ENCODE data around the gene DNAJB2. TPM values are rescaled to one million over a fixed set of nuclear protein-coding genes. Genes with fewer than 3 reads are reported as not detected.

Gene DNAJB2
- total RNA-seq, 1 donor from 2014 or later: 45.3 TPM

- DNase-seq (ENCODE audit: low spot score): no peak
- Mint-ChIP-seq H3K4me3 (no peak overlapping the region), H3K27ac (no peak overlapping the region), H3K36me3 (ENCODE audit: low read depth) (no peaks in the 10 kb centered on the region), H3K4me1 (ENCODE audit: low read depth) (no peaks in the 10 kb centered on the region), H3K27me3 (ENCODE audit: insufficient read depth) (peaks cover 4% of the 10 kb centered on the region), H3K9me3 (no peaks in the 10 kb centered on the region)
- intact Hi-C loops (cut with micrococcal nuclease): loop anchor here (5.0 kb wide), 1 partner anchor 34 kb away; no protein-coding TSS in a partner anchor
Measured at GRCh38 chr2:219268294-219268693, 10.9 kb upstream of the DNAJB2 start.

- intact Hi-C loops (cut with micrococcal nuclease): loop anchor here (5.0 kb wide), 1 partner anchor 33 kb away; no protein-coding TSS in a partner anchor
Measured at GRCh38 chr2:219269362-219270054, 9.7 kb upstream of the DNAJB2 start.

GRCh38 chr2:219270055-219270372 lies 9.2 kb upstream of the DNAJB2 start:
- intact Hi-C loops (cut with micrococcal nuclease): no loop called here
- peaks cover 8% of the 10 kb centered on the region for H3K27me3 Mint-ChIP-seq (ENCODE audit: insufficient read depth)
- no peak overlapping the region for H3K4me3 Mint-ChIP-seq
- H3K9me3 Mint-ChIP-seq: no peaks in the 10 kb centered on the region
- H3K36me3 Mint-ChIP-seq (ENCODE audit: low read depth): no peaks in the 10 kb centered on the region
- no peaks in the 10 kb centered on the region for H3K4me1 Mint-ChIP-seq (ENCODE audit: low read depth)
- H3K27ac Mint-ChIP-seq: no peak overlapping the region
- DNase-seq (ENCODE audit: low spot score): no peak

More at GRCh38 chr2:219269362-219270054, 9.7 kb upstream of the DNAJB2 start:
- Mint-ChIP-seq H3K27ac (no peak overlapping the region), H3K27me3 (ENCODE audit: insufficient read depth) (peaks cover 8% of the 10 kb centered on the region), H3K9me3 (no peaks in the 10 kb centered on the region), H3K36me3 (ENCODE audit: low read depth) (no peaks in the 10 kb centered on the region), H3K4me1 (ENCODE audit: low read depth) (no peaks in the 10 kb centered on the region), H3K4me3 (no peak overlapping the region)
- no peak for DNase-seq (ENCODE audit: low spot score)

GRCh38 chr2:219271021-219271420 lies 8.1 kb upstream of the DNAJB2 start:
- no peaks in the 10 kb centered on the region for H3K36me3 Mint-ChIP-seq (ENCODE audit: low read depth)
- no peaks in the 10 kb centered on the region for H3K9me3 Mint-ChIP-seq
- no peak for DNase-seq (ENCODE audit: low spot score)
- peaks cover 8% of the 10 kb centered on the region for H3K27me3 Mint-ChIP-seq (ENCODE audit: insufficient read depth)
- H3K4me1 Mint-ChIP-seq (ENCODE audit: low read depth): no peaks in the 10 kb centered on the region
- intact Hi-C loops (cut with micrococcal nuclease): no loop called here
- H3K27ac Mint-ChIP-seq: no peak overlapping the region
- no peak overlapping the region for H3K4me3 Mint-ChIP-seq

- no peak overlapping the region for H3K27ac Mint-ChIP-seq
- peaks cover 4% of the 10 kb centered on the region for H3K4me1 Mint-ChIP-seq (ENCODE audit: low read depth)
- intact Hi-C loops (cut with micrococcal nuclease): no loop called here
- H3K27me3 Mint-ChIP-seq (ENCODE audit: insufficient read depth): peaks cover 8% of the 10 kb centered on the region
- no peak overlapping the region for H3K4me3 Mint-ChIP-seq
- no peak for DNase-seq (ENCODE audit: low spot score)
- H3K9me3 Mint-ChIP-seq: no peaks in the 10 kb centered on the region
- no peaks in the 10 kb centered on the region for H3K36me3 Mint-ChIP-seq (ENCODE audit: low read depth)
Measured at GRCh38 chr2:219272356-219272755, 6.8 kb upstream of the DNAJB2 start.

- Mint-ChIP-seq H3K4me1 (ENCODE audit: low read depth) (peaks cover 11% of the 10 kb centered on the region), H3K4me3 (no peak overlapping the region), H3K36me3 (ENCODE audit: low read depth) (no peaks in the 10 kb centered on the region), H3K27ac (no peak overlapping the region), H3K27me3 (ENCODE audit: insufficient read depth) (peaks cover 8% of the 10 kb centered on the region), H3K9me3 (no peaks in the 10 kb centered on the region)
- intact Hi-C loops (cut with micrococcal nuclease): no loop called here
- DNase-seq (ENCODE audit: low spot score): no peak
Measured at GRCh38 chr2:219272995-219273394, 6.2 kb upstream of the DNAJB2 start.

GRCh38 chr2:219273937-219274336 lies 5.2 kb upstream of the DNAJB2 start:
- DNase-seq (ENCODE audit: low spot score): no peak
- H3K36me3 Mint-ChIP-seq (ENCODE audit: low read depth): no peaks in the 10 kb centered on the region
- intact Hi-C loops (cut with micrococcal nuclease): no loop called here
- H3K4me3 Mint-ChIP-seq: no peak overlapping the region
- H3K4me1 Mint-ChIP-seq (ENCODE audit: low read depth): peaks cover 20% of the 10 kb centered on the region
- no peaks in the 10 kb centered on the region for H3K9me3 Mint-ChIP-seq
- H3K27me3 Mint-ChIP-seq (ENCODE audit: insufficient read depth): peaks cover 8% of the 10 kb centered on the region
- H3K27ac Mint-ChIP-seq: no peak overlapping the region

- no peak overlapping the region for H3K27ac Mint-ChIP-seq
- no peaks in the 10 kb centered on the region for H3K36me3 Mint-ChIP-seq (ENCODE audit: low read depth)
- H3K27me3 Mint-ChIP-seq (ENCODE audit: insufficient read depth): peaks cover 6% of the 10 kb centered on the region
- DNase-seq (ENCODE audit: low spot score): no peak
- no peak overlapping the region for H3K4me3 Mint-ChIP-seq
- intact Hi-C loops (cut with micrococcal nuclease): no loop called here
- peaks cover 21% of the 10 kb centered on the region for H3K4me1 Mint-ChIP-seq (ENCODE audit: low read depth)
- H3K9me3 Mint-ChIP-seq: no peaks in the 10 kb centered on the region
Measured at GRCh38 chr2:219274361-219274921, 4.7 kb upstream of the DNAJB2 start.

GRCh38 chr2:219277703-219278654 lies 1.2 kb upstream of the DNAJB2 start:
- Mint-ChIP-seq H3K27me3 (ENCODE audit: insufficient read depth) (peaks cover 4% of the 10 kb centered on the region), H3K9me3 (no peaks in the 10 kb centered on the region), H3K4me1 (ENCODE audit: low read depth) (peaks cover 45% of the 10 kb centered on the region), H3K27ac (peak overlapping the region; percentile 93), H3K36me3 (ENCODE audit: low read depth) (peaks cover 15% of the 10 kb centered on the region), H3K4me3 (peak overlapping the region; percentile 73)
- DNase-seq (ENCODE audit: low spot score): peak; percentile 67
- intact Hi-C loops (cut with micrococcal nuclease): loop anchor here (2.0 kb wide), 3 partner anchors 33 to 881 kb away; partner anchors contain the start of genes CHPF, GLB1L and STK16

- peaks cover 21% of the 10 kb centered on the region for H3K36me3 Mint-ChIP-seq (ENCODE audit: low read depth)
- H3K4me3 Mint-ChIP-seq: peak overlapping the region; percentile 76
- H3K27ac Mint-ChIP-seq: peak overlapping the region; percentile 93
- no peaks in the 10 kb centered on the region for H3K9me3 Mint-ChIP-seq
- peaks cover 3% of the 10 kb centered on the region for H3K27me3 Mint-ChIP-seq (ENCODE audit: insufficient read depth)
- H3K4me1 Mint-ChIP-seq (ENCODE audit: low read depth): peaks cover 45% of the 10 kb centered on the region
- intact Hi-C loops (cut with micrococcal nuclease): loop anchor here (1.0 to 2.0 kb wide), 14 partner anchors 16 to 882 kb away; partner anchors contain the start of genes ANKZF1, ATG9A, CHPF and DNPEP
- DNase-seq (ENCODE audit: low spot score): no peak
Measured at GRCh38 chr2:219278655-219279150, 463 bp upstream of the DNAJB2 start.

- Mint-ChIP-seq H3K27me3 (ENCODE audit: insufficient read depth) (no peaks in the 10 kb centered on the region), H3K36me3 (ENCODE audit: low read depth) (peaks cover 22% of the 10 kb centered on the region), H3K4me3 (peak overlapping the region; percentile 94), H3K27ac (peak overlapping the region; percentile 99), H3K4me1 (ENCODE audit: low read depth) (peaks cover 45% of the 10 kb centered on the region), H3K9me3 (no peaks in the 10 kb centered on the region)
- no peak for DNase-seq (ENCODE audit: low spot score)
- intact Hi-C loops (cut with micrococcal nuclease): loop anchor here (1.0 to 2.0 kb wide), 14 partner anchors 14 to 883 kb away; partner anchors contain the start of genes ANKZF1, ATG9A, CHPF and DNPEP
Measured at GRCh38 chr2:219279916-219280516, 850 bp downstream of the DNAJB2 start.

GRCh38 chr2:219280651-219281050 lies 1.5 kb downstream of the DNAJB2 start:
- Mint-ChIP-seq H3K9me3 (no peaks in the 10 kb centered on the region), H3K36me3 (ENCODE audit: low read depth) (peaks cover 24% of the 10 kb centered on the region), H3K27me3 (ENCODE audit: insufficient read depth) (no peaks in the 10 kb centered on the region), H3K4me1 (ENCODE audit: low read depth) (peaks cover 45% of the 10 kb centered on the region), H3K27ac (peak overlapping the region; percentile 99), H3K4me3 (peak overlapping the region; percentile 94)
- no peak for DNase-seq (ENCODE audit: low spot score)
- intact Hi-C loops (cut with micrococcal nuclease): no loop called here

All from activated T-helper 1 cell treated with anti-CD3 and anti-CD28 coated beads, Interleukin-12 subunit alpha, Interleukin-12 subunit beta, Interleukin-2, Interleukin-4 antibody, amounts not matched to agents 30 ng/mL and 10 ng/mL and 1 ng/mL, durations not matched to agents 14 hours and 24 hours and 36 hours (primary cell).